22Rv1 (cell line): ENCODE measurements around the gene ANO3.

Source experiments
- CTCF ChIP-seq: fragments of 450-650 bp; IDR thresholded peaks from 2 replicates; pipeline ENCODE4 v1.5.1; 2017; ENCODE audit warnings: mild to moderate bottlenecking
- ZFX ChIP-seq: fragments of 450-650 bp; IDR thresholded peaks from 2 replicates; pipeline ENCODE4 v1.6.1; 2017; ENCODE audit warnings: antibody characterized with exemption, borderline replicate concordance

- TF ChIP-seq CTCF, result no peak
- no peak for TF ChIP-seq ZFX
Observed at GRCh38 chr11:26556582-26556981, 224.7 kb downstream of the ANO3 start.
